Osteoblast (primary cell): ENCODE data around the gene IRF8. TPM values are rescaled to one million over a fixed set of nuclear protein-coding genes. Genes with fewer than 3 reads are reported as not detected.

Source experiments
- DNase-seq: peaks from one replicate; pipeline ENCODE4 v3.0.0; 2011; ENCODE audit warnings: low spot score, mixed read lengths; ENCODE audit not compliant: insufficient read length; ENCODE audit errors: missing footprints
- H2AFZ ChIP-seq: 2 replicates; pipeline ENCODE4 v1.6.0; 2011; ENCODE audit warnings: mild to moderate bottlenecking, low read length
- H3K27ac ChIP-seq: 2 replicates; pipeline ENCODE4 v1.5.1; 2011; ENCODE audit warnings: mild to moderate bottlenecking, low read depth, low read length, moderate library complexity
- H3K27me3 ChIP-seq: 2 replicates; pipeline ENCODE4 v1.6.0; 2012; ENCODE audit warnings: mild to moderate bottlenecking, control low read depth, inconsistent platforms, low read length, moderate library complexity; ENCODE audit not compliant: insufficient read depth
- H3K36me3 ChIP-seq: 2 replicates; pipeline ENCODE4 v1.5.1; 2011; ENCODE audit warnings: mild to moderate bottlenecking, low read length, control low read depth, moderate library complexity; ENCODE audit not compliant: insufficient read depth
- H3K4me1 ChIP-seq: 2 replicates; pipeline ENCODE4 v1.5.1; 2011; ENCODE audit warnings: mild to moderate bottlenecking, low read length, control low read depth, moderate library complexity; ENCODE audit not compliant: insufficient read depth
- H3K4me2 ChIP-seq: 2 replicates; pipeline ENCODE4 v1.6.0; 2011; ENCODE audit warnings: mild to moderate bottlenecking, low read length; ENCODE audit not compliant: insufficient read depth
- H3K4me3 ChIP-seq: fragments of 200-600 bp; sonication (generic); 3 replicates; pipeline ENCODE4 v1.5.1; 2012; ENCODE audit warnings: mild to moderate bottlenecking, low read length, inconsistent platforms; ENCODE audit not compliant: insufficient read depth
- H3K79me2 ChIP-seq: 2 replicates; pipeline ENCODE4 v1.6.0; 2012; ENCODE audit warnings: mild to moderate bottlenecking, low read length, control low read depth, inconsistent platforms; ENCODE audit not compliant: insufficient read depth
- H3K9me3 ChIP-seq: 2 replicates; pipeline ENCODE4 v1.5.1; 2011; ENCODE audit warnings: low read depth, low read length, control low read depth
- H4K20me1 ChIP-seq: 2 replicates; pipeline ENCODE4 v1.6.0; 2012; ENCODE audit warnings: mild to moderate bottlenecking, low read length, control low read depth; ENCODE audit not compliant: insufficient read depth
- CTCF ChIP-seq: IDR thresholded peaks from 2 replicates; pipeline ENCODE4 v1.5.1; 2011; ENCODE audit warnings: mild to moderate bottlenecking, low read depth, low read length, moderate library complexity; ENCODE audit errors: extremely low read depth
- total RNA-seq: library from RNA; depleted of rRNA; stranded (reverse); fragments of >200 nt; gene quantifications from 2 replicates; pipeline ENCODE4 v1.2.3, GENCODE V29; 2012

IRF8 gene
- total RNA-seq, 1 donor: 0.36 TPM

- Histone ChIP-seq H3K4me1 (no peaks in the 10 kb centered on the region), H3K4me3 (no peak overlapping the region), H4K20me1 (no peaks in the 10 kb centered on the region), H3K79me2 (no peaks in the 10 kb centered on the region), H2AFZ (no peak overlapping the region), H3K27me3 (no peaks in the 10 kb centered on the region), H3K9me3 (no peaks in the 10 kb centered on the region), H3K36me3 (no peaks in the 10 kb centered on the region), H3K4me2 (no peak overlapping the region), H3K27ac (no peak overlapping the region)
- TF ChIP-seq CTCF: no peak
- no peak for DNase-seq
Observed at GRCh38 chr16:85869206-85869605, 29.8 kb upstream of the IRF8 start.

- TF ChIP-seq CTCF: no peak
Observed at GRCh38 chr16:85869785-85870558, 29.0 kb upstream of the IRF8 start.

GRCh38 chr16:85871756-85872155, 27.2 kb upstream of the IRF8 start:
- Histone ChIP-seq H3K79me2 (no peaks in the 10 kb centered on the region), H3K4me1 (no peaks in the 10 kb centered on the region), H3K27me3 (no peaks in the 10 kb centered on the region), H3K4me3 (no peak overlapping the region), H3K27ac (no peak overlapping the region), H4K20me1 (no peaks in the 10 kb centered on the region), H3K36me3 (no peaks in the 10 kb centered on the region), H2AFZ (no peak overlapping the region), H3K9me3 (no peaks in the 10 kb centered on the region), H3K4me2 (no peak overlapping the region)
- DNase-seq: no peak
- TF ChIP-seq CTCF: no peak

More at GRCh38 chr16:85869785-85870558, 29.0 kb upstream of the IRF8 start:
- Histone ChIP-seq H4K20me1 (no peaks in the 10 kb centered on the region), H3K4me3 (no peak overlapping the region), H3K4me1 (no peaks in the 10 kb centered on the region), H3K27ac (no peak overlapping the region), H3K4me2 (no peak overlapping the region), H3K27me3 (no peaks in the 10 kb centered on the region), H2AFZ (no peak overlapping the region), H3K36me3 (no peaks in the 10 kb centered on the region), H3K9me3 (no peaks in the 10 kb centered on the region), H3K79me2 (no peaks in the 10 kb centered on the region)
- no peak for DNase-seq

- Histone ChIP-seq H3K36me3 (no peaks in the 10 kb centered on the region), H3K9me3 (no peaks in the 10 kb centered on the region), H3K4me1 (no peaks in the 10 kb centered on the region), H3K4me3 (no peak overlapping the region), H3K4me2 (no peak overlapping the region), H3K27ac (no peak overlapping the region), H2AFZ (no peak overlapping the region), H4K20me1 (no peaks in the 10 kb centered on the region), H3K79me2 (no peaks in the 10 kb centered on the region), H3K27me3 (no peaks in the 10 kb centered on the region)
- no peak for DNase-seq
- TF ChIP-seq CTCF: no peak
Observed at GRCh38 chr16:85872734-85873133, 26.2 kb upstream of the IRF8 start.
